ENCODE data around the gene ZNF99.
"Not testable (repeated sequence)": the region's sequence is repeated elsewhere in the genome, so short reads cannot be mapped to it uniquely, and the experiment has no call there.

ZNF99 gene

DNA sequence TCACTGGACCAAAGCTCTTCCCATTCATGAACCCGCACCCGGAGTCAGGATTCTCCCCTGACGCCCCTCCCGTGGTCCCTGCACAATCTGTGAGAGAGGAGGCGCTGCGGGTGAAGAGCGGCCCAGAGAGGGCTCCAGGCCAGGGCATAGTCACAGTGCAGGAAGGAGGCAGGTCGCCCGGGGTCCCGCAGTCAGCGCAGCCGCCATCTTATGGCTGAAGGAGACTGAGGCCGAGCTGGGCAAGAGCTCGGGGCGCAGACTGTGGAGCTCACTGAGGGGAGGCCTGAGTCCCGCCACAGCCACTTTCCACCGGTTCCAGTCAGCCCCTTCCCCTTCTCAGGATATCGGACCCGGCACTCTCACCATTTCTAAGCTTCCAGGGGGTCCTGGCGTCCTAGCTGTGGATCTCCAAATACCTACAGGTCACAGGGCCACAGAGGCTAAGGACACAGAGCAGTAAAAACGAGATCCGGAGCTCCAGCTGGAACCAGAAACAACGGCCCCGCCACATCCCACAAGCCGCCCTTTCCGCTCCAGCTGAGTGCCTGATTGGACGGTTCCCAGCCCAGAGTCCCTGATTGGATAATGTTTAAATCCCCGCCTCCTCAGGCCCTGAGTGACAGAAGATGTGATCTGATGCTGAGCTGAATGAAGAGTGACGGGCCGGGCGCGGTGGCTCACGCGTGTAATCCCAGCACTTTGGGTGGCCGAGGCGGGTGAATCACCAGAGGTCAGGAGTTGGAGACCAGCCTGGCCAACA is at the start of gene ZNF99:
Gene ZNF99, minus strand, starts transcription at position 501 of the 760 bp plus-strand sequence. Its CDS starts 135 bp downstream, at position 366.
- DNase-seq (ENCODE audit: low read depth in 2 of 2) = no peak

DNA sequence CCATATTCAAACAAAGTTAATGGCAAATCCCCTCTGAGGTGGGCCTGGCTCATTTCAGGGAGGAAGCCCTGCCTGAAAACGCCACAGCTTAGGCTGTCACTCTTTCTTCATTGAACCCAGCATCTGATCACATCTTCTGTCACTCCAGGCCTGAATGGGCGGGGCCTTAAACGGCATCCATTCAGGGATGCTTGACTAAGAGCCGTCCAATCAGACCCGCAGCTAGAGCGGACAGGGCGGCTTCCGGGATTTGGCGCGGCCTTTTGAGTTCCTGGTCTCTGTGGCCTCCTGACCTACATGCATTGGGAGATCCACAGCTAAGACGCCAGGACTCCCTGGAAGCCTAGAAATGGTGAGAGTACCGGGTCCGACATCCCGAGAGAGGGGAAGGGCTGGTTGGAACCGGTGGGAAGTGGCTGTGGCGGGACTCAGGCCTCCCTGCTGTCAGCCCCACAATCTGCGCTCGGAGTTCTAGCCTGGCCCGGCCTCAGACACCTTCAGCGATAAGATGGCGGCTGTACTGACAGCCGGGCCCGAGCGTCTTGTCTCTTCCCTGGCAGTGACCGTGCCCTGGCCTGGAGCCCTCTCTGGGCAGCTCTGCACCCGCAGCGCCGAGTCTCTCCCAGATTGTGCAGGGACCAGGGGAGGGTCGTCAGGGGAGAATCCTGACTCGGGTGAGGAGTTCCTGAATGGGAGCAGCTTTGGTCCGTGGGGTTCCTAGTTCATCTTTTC is 48.2 kb upstream of the ZNF99 start, which contains the start of gene ZNF723:
Gene ZNF723, plus strand, starts transcription at position 261 of the 732 bp plus-strand sequence. Its CDS starts 89 bp downstream, at position 350.
- DNase-seq (ENCODE audit: low read depth in 2 of 2) = no peak

DNA sequence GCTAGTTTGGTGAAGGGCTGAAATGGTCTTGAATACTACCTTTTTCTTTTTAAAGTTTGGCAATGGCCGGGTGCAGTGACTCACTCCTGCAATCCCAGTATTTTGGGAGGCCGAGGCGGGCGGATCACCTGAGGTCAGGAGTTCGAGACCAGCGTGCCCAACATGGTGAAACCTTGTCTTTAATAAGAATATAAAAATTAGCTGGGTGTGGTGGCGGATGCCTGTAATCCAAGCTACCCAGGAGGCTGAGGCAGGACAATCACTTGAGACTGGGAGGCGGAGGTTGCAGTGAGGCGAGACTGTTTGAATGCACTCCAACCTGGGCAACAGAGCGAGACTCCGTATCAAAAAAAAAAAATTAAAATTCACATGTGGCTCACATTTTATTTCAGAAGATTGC is 47.3 kb upstream of the ZNF99 start:
- DNase-seq (ENCODE audit: low read depth in 2 of 2) = no peak

DNA sequence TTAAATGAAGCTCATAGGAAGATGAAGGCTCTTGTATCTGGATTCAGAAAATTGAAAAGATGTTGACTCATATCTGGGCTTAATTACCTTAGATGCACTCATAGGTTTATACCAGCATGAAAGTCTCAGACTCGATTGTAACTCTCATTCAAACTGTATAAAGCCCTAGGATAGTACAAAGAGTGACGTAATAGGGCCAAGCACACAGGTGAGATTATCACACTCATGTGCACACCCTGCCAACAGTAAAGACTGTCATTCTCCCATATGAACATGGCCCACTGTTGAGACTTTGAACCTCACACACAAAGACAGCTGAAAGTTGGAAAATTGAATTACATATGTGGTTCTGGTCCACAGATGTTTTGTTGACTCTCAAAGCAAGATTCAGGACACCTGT is 30.2 kb upstream of the ZNF99 start:
- DNase-seq (ENCODE audit: low read depth in 2 of 2) = no peak

DNA sequence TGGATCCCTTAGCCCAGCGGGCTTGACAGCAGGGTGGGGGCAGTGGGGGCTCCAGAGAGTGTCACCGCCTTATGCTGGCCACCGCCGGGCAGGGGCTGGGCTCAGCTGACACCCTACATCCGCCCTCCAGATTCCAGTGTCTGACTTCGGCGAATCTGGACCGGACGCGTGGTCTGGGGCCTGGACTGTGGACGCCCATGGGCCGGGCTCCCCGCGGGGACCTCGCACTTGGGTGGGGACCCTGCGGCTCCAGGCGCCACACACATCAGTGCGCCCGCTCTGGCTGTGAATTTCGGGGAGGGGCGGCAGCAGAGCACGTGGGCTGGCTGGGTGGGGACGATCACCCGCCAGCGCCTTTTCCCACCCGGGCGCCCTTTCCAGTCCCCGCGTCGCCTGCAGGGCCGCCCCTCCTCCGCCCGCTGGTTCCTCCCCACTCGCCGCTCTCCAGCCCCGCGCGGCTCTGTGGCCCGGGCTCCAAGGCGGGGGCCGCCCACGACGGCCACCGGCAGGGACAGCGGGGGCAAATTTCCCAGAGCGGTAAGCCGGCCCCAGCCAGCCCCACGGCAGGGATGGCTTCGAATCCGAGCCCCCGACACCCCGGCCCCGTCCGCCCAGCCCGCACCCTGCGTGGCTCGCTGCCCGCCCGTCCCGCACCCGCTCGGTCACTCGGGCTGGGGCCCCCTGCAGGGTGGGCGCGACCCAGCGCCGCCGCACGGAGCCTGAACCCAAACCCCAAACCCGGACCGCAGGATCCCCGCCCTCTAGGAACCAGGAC is 23.3 kb upstream of the ZNF99 start:
- DNase-seq (ENCODE audit: low read depth in 2 of 2) = no peak

DNA sequence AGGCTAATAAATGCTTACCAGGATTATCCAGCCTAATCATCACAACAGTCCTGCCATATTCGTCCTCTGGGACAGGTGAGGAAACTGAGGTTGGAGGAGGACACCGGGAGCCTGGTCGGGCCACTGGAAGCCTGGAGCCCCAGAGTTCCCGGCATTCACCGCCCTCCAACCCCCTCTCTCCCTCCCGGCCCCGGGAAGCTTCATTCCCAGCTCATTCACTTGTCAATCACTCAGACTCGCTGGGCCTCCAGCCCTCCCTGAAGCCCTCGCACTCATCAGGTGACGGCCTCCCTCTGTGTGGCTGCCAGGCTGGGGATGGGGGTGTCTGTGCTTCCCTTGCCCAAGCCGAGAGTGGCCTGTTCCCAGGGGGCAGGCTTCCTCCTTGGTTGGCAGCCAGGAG is 22.5 kb upstream of the ZNF99 start:
- DNase-seq (ENCODE audit: low read depth in 2 of 2) = no peak

DNA sequence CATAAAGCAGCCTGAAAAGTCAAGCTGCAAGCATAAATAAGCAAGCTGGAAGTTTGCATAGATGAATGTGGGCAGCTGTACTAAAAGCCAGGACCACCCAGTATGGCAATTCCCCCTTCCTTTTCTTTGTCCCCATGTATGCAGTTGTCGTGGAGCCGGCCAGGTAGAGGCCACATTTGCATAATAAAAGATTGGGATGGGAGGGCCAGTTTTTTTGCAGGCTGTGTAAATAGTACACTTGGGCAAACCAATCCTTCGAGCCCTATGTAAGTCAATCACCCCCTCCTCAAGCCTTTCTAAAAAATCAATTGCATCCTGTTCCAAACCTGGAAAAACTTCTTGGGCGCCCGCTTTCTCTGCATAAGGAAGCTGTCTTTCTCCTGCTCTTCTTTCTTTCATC is 13.1 kb upstream of the ZNF99 start:
- DNase-seq (ENCODE audit: low read depth in 2 of 2) = no peak

DNA sequence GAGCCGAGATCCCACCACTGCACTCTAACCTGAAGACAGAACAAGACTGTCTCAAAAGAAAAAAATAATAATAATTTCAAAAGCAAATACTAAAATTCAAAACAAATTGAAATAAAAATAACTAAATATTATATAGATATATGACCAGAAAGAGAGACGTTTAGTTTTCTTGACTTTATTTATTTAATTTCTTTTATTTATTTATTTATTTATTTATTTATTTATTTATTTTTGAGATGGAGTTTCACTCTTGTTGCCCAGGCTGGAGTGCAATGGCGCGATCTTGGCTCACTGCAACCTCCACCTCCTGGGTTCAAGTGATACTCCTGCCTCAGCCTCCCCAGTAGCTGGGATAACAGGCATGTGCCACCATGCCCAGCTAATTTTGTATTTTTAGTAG is 8.9 kb upstream of the ZNF99 start:
- not testable (repeated sequence) for DNase-seq (ENCODE audit: low read depth in 2 of 2)

DNA sequence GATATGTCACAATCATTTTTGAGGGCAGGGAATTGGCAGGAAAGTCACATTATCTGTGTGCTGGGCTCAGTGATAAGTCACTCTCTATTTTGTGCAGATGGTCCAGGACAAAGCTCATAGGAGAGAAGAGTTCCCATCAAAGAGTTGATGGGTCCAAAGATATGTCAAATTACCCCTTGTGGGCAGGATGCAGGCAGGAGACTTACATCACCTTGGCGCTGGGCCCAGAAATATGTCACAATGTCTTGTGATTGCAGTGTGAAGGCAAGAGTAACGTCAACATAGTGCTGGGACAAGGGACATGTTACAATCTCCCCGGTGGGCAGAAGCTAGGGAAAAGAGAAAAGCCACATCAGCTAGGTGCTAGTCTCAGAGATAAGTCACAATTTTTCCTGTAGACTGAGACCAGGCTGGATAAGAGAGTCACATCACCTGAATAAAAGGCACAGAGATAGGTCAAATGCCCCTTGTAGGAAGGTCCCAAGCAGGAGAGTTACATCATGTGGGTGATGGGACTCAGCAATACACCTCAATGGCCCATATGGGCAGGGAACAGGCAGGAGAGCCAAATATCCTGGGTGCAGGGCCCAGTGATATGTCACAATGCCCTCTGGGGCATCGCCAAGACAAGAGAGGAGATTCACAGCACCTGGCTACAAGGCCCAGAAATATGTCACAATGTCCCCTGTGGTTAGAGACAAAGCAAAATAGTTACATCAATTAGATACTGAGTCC is 47.9 kb downstream of the ZNF99 start:
- DNase-seq (ENCODE audit: low read depth in 2 of 2) = no peak

DNA sequence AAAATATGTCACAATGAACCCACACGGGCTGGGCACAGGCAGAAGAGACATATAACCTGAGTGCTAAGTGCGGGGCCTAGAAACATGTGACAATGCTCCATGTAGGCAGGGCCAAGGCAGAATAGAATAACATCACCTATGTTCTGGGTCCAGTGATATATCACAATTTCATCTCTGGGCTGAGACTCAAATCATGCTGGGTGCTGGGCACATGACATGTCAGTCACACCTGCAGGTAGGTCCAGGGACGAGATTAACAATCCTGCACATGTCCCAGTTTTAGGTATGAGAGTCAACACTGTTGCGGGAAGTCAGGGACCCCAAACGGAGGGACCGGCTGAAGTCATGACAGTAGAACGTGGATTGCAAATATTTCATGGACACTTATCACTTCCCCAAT is 50.3 kb downstream of the ZNF99 start:
- DNase-seq (ENCODE audit: low read depth in 2 of 2) = no peak

DNA sequence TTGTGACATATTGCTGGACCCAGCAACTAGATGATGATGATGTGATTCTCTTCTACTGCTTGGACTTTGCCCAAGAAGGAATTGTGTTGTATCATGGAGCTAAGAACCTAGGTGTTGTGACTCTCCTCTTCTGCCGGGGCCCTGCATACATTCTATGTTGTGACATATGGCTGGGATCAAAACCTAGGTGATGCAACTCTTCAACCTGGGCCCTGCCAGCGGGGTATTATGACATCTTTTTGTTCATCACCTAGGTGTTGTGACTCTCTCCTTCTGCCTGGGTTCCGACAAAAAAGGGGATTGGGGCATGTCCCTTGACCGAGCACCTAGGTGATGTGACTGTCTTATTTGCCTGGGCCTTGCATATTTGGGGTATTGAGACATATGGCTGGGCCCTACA is 55.7 kb downstream of the ZNF99 start:
- DNase-seq (ENCODE audit: low read depth in 2 of 2) = not testable (repeated sequence)

DNA sequence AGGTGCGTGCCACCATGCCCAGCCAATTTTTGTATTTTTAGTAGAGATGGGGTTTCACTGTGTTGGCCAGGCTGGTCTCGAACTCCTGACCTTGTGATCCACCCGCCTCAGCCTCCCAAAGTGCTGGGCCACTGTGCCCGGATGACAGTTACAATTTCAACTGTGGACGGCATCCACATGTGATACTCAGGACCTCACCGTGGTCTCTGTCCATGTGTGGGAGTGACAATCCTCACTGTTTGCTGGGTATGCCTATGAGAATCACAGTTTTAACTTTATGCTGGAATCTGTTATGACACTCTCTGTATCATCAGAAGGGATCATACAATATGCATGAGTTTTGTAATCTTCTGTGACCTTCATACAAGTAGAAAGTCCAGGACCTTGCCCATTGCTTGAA is 62.4 kb downstream of the ZNF99 start:
- DNase-seq (ENCODE audit: low read depth in 2 of 2) = not testable (repeated sequence)

DNA sequence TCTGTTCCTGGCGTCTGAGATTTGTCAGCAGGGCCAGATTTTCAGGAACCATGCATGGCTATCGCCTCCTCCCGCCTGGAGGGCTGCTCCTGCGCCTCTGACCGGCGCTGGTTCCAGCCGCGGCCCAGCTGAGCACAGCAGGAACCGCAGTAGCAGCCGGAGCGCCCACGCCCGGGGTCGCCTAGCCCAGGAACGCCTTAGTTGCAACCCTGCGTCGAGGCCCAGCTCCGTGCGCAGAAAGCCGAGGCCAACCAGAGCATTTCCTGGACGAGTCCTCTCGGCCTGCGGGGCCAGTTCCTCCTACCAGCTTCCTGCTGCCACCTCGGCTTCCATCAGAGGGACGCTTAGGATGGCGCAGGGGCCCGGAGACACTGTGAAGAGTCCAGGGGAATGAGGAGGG is 75.0 kb downstream of the ZNF99 start:
- DNase-seq (ENCODE audit: low read depth in 2 of 2) = no peak

DNA sequence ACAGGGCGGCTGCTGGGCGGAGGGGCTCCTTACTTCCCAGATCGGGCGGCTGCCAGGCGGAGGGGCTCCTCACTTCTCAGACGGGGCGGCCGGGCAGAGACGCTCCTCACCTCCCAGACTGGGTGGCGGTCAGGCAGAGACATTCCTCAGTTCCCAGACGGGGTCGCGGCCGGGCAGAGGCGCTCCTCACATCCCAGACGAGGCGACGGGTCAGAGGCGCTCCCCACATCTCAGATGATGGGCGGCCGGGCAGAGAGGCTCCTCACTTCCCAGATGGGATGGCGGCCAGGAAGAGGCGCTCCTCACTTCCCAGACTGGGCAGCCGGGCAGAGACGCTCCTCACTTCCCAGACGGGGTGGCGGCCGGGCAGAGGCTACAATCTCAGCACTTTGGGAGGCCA is 80.9 kb downstream of the ZNF99 start:
- not testable (repeated sequence) for DNase-seq (ENCODE audit: low read depth in 2 of 2)

DNA sequence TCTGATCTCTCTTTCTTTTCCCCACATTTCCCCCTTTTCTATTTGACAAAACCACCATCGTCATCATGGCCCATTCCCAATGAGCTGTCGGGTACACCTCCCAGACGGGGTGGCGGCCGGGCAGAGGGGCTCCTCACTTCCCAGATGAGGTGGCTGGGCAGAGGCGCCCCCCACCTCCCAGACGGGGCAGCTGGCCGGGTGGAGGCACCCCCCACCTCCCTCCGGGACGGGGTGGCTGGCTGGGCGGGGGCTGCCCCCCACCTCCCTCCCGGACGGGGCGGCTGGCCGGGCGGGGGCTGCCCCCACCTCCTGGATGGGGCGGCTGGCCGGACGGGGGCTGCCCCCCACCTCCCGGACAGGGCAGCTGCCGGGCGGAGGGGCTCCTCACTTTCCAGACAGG is 81.3 kb downstream of the ZNF99 start:
- not testable (repeated sequence) for DNase-seq (ENCODE audit: low read depth in 2 of 2)
